ENCODE measurements around the gene CAP2. TPM values are rescaled to one million over a fixed set of nuclear protein-coding genes. Genes with fewer than 3 reads are reported as not detected.
"Not testable (repeated sequence)": the region's sequence is repeated elsewhere in the genome, so short reads cannot be mapped to it uniquely, and the experiment has no call there.

The CAP2 gene
- total RNA-seq, 1 donor from 2014 or later = 47.5 TPM

- no peak overlapping the region for H3K9ac ChIP-seq (ENCODE audit: low read depth in 1 of 3, low read length in 3 of 3)
- no peak overlapping the region for H3K27ac ChIP-seq (ENCODE audit: low read depth, low read length)
- no peaks in the 10 kb centered on the region for H3K27me3 ChIP-seq (ENCODE audit: control insufficient read depth in 3 of 3, insufficient read depth in 3 of 3, low read length in 3 of 3)
- H3K4me1 ChIP-seq (ENCODE audit: control insufficient read depth in 3 of 3, insufficient read depth in 3 of 3, low read length in 3 of 3) = no peaks in the 10 kb centered on the region
- no peak overlapping the region for H3K4me3 ChIP-seq (ENCODE audit: low read length in 3 of 3)
- H3K9me3 ChIP-seq (ENCODE audit: control insufficient read depth in 3 of 3, low read length in 3 of 3) = peaks cover 2 to 9% (median 3%) of the 10 kb centered on the region in 3 donors
- no peaks in the 10 kb centered on the region for H3K36me3 ChIP-seq (ENCODE audit: control insufficient read depth in 3 of 3, insufficient read depth in 3 of 3, low read length in 3 of 3)
Observed at GRCh38 chr6:17574866-17575560, 181.6 kb downstream of the CAP2 start.

GRCh38 chr6:17577059-17577458, 183.7 kb downstream of the CAP2 start:
- Histone ChIP-seq H3K36me3 (ENCODE audit: control insufficient read depth in 3 of 3, insufficient read depth in 3 of 3, low read length in 3 of 3) (no peaks in the 10 kb centered on the region), H3K27me3 (ENCODE audit: control insufficient read depth in 3 of 3, insufficient read depth in 3 of 3, low read length in 3 of 3) (no peaks in the 10 kb centered on the region), H3K9ac (ENCODE audit: low read depth in 1 of 3, low read length in 3 of 3) (no peak overlapping the region), H3K9me3 (ENCODE audit: control insufficient read depth in 3 of 3, low read length in 3 of 3) (peaks cover 2 to 9% (median 3%) of the 10 kb centered on the region in 3 donors), H3K27ac (ENCODE audit: low read depth, low read length) (no peak overlapping the region), H3K4me1 (ENCODE audit: control insufficient read depth in 3 of 3, insufficient read depth in 3 of 3, low read length in 3 of 3) (no peaks in the 10 kb centered on the region), H3K4me3 (ENCODE audit: low read length in 3 of 3) (no peak overlapping the region)

- Histone ChIP-seq H3K9me3 (ENCODE audit: control insufficient read depth in 3 of 3, low read length in 3 of 3) (peaks cover 2 to 9% (median 3%) of the 10 kb centered on the region in 3 donors), H3K36me3 (ENCODE audit: control insufficient read depth in 3 of 3, insufficient read depth in 3 of 3, low read length in 3 of 3) (no peaks in the 10 kb centered on the region), H3K27ac (ENCODE audit: low read depth, low read length) (peak overlapping the region; percentile 51), H3K4me1 (ENCODE audit: control insufficient read depth in 3 of 3, insufficient read depth in 3 of 3, low read length in 3 of 3) (peaks cover 8 to 11% (median 8%) of the 10 kb centered on the region in 3 donors), H3K4me3 (ENCODE audit: low read length in 3 of 3) (peak overlapping the region; percentile 62 to 71 (median 66)), H3K9ac (ENCODE audit: low read depth in 1 of 3, low read length in 3 of 3) (peak overlapping the region; percentile 57 to 85 (median 83)), H3K27me3 (ENCODE audit: control insufficient read depth in 3 of 3, insufficient read depth in 3 of 3, low read length in 3 of 3) (no peaks in the 10 kb centered on the region)
Observed at GRCh38 chr6:17580518-17581048, 187.2 kb downstream of the CAP2 start.

- H3K27ac ChIP-seq (ENCODE audit: low read depth, low read length) = peak overlapping the region; percentile 51
- H3K4me3 ChIP-seq (ENCODE audit: low read length in 3 of 3); H3K9ac ChIP-seq (ENCODE audit: low read depth in 1 of 3, low read length in 3 of 3): not testable (repeated sequence)
Observed at GRCh38 chr6:17581282-17581681, 187.9 kb downstream of the CAP2 start.

GRCh38 chr6:17583811-17584210, 190.4 kb downstream of the CAP2 start:
- no peaks in the 10 kb centered on the region for H3K9me3 ChIP-seq (ENCODE audit: control insufficient read depth in 3 of 3, low read length in 3 of 3)
- H3K4me1 ChIP-seq (ENCODE audit: control insufficient read depth in 3 of 3, insufficient read depth in 3 of 3, low read length in 3 of 3) = peaks cover 8 to 11% (median 8%) of the 10 kb centered on the region in 3 donors
- peak overlapping the region in 2 of 3 donors; percentile 0 to 35 for H3K4me3 ChIP-seq (ENCODE audit: low read length in 3 of 3)
- no peaks in the 10 kb centered on the region for H3K27me3 ChIP-seq (ENCODE audit: control insufficient read depth in 3 of 3, insufficient read depth in 3 of 3, low read length in 3 of 3)
- peak overlapping the region; percentile 66 to 86 (median 69) for H3K9ac ChIP-seq (ENCODE audit: low read depth in 1 of 3, low read length in 3 of 3)
- peak overlapping the region; percentile 67 for H3K27ac ChIP-seq (ENCODE audit: low read depth, low read length)
- H3K36me3 ChIP-seq (ENCODE audit: control insufficient read depth in 3 of 3, insufficient read depth in 3 of 3, low read length in 3 of 3) = no peaks in the 10 kb centered on the region

More at GRCh38 chr6:17581282-17581681, 187.9 kb downstream of the CAP2 start:
- H3K9me3 ChIP-seq (ENCODE audit: control insufficient read depth in 3 of 3, low read length in 3 of 3); H3K36me3 ChIP-seq (ENCODE audit: control insufficient read depth in 3 of 3, insufficient read depth in 3 of 3, low read length in 3 of 3); H3K27me3 ChIP-seq (ENCODE audit: control insufficient read depth in 3 of 3, insufficient read depth in 3 of 3, low read length in 3 of 3): not testable (repeated sequence)
- peaks cover 8 to 11% (median 8%) of the 10 kb centered on the region in 3 donors for H3K4me1 ChIP-seq (ENCODE audit: control insufficient read depth in 3 of 3, insufficient read depth in 3 of 3, low read length in 3 of 3)

GRCh38 chr6:17584241-17584803, 190.9 kb downstream of the CAP2 start:
- H3K27ac ChIP-seq (ENCODE audit: low read depth, low read length) = peak overlapping the region; percentile 67
- no peaks in the 10 kb centered on the region for H3K9me3 ChIP-seq (ENCODE audit: control insufficient read depth in 3 of 3, low read length in 3 of 3)
- peaks cover 8 to 11% (median 8%) of the 10 kb centered on the region in 3 donors for H3K4me1 ChIP-seq (ENCODE audit: control insufficient read depth in 3 of 3, insufficient read depth in 3 of 3, low read length in 3 of 3)
- H3K27me3 ChIP-seq (ENCODE audit: control insufficient read depth in 3 of 3, insufficient read depth in 3 of 3, low read length in 3 of 3) = no peaks in the 10 kb centered on the region
- no peaks in the 10 kb centered on the region for H3K36me3 ChIP-seq (ENCODE audit: control insufficient read depth in 3 of 3, insufficient read depth in 3 of 3, low read length in 3 of 3)
- H3K9ac ChIP-seq (ENCODE audit: low read depth in 1 of 3, low read length in 3 of 3) = peak overlapping the region; percentile 66 to 86 (median 69)
- H3K4me3 ChIP-seq (ENCODE audit: low read length in 3 of 3) = peak overlapping the region in 1 of 3 donors; percentile 54

- H3K4me1 ChIP-seq (ENCODE audit: control insufficient read depth in 3 of 3, insufficient read depth in 3 of 3, low read length in 3 of 3) = peaks cover 8 to 11% (median 8%) of the 10 kb centered on the region in 3 donors
- no peak overlapping the region for H3K4me3 ChIP-seq (ENCODE audit: low read length in 3 of 3)
- no peaks in the 10 kb centered on the region for H3K27me3 ChIP-seq (ENCODE audit: control insufficient read depth in 3 of 3, insufficient read depth in 3 of 3, low read length in 3 of 3)
- no peaks in the 10 kb centered on the region for H3K9me3 ChIP-seq (ENCODE audit: control insufficient read depth in 3 of 3, low read length in 3 of 3)
- no peak overlapping the region for H3K27ac ChIP-seq (ENCODE audit: low read depth, low read length)
- H3K36me3 ChIP-seq (ENCODE audit: control insufficient read depth in 3 of 3, insufficient read depth in 3 of 3, low read length in 3 of 3) = no peaks in the 10 kb centered on the region
- H3K9ac ChIP-seq (ENCODE audit: low read depth in 1 of 3, low read length in 3 of 3) = no peak overlapping the region
Observed at GRCh38 chr6:17585766-17586490, 192.5 kb downstream of the CAP2 start.

- not testable (repeated sequence) for H3K27me3 ChIP-seq (ENCODE audit: control insufficient read depth in 3 of 3, insufficient read depth in 3 of 3, low read length in 3 of 3); H3K4me3 ChIP-seq (ENCODE audit: low read length in 3 of 3); H3K27ac ChIP-seq (ENCODE audit: low read depth, low read length); H3K36me3 ChIP-seq (ENCODE audit: control insufficient read depth in 3 of 3, insufficient read depth in 3 of 3, low read length in 3 of 3); H3K9me3 ChIP-seq (ENCODE audit: control insufficient read depth in 3 of 3, low read length in 3 of 3); H3K9ac ChIP-seq (ENCODE audit: low read depth in 1 of 3, low read length in 3 of 3)
- H3K4me1 ChIP-seq (ENCODE audit: control insufficient read depth in 3 of 3, insufficient read depth in 3 of 3, low read length in 3 of 3) = peaks cover 8 to 11% (median 8%) of the 10 kb centered on the region in 3 donors
Observed at GRCh38 chr6:17586623-17587022, 193.2 kb downstream of the CAP2 start.

- Histone ChIP-seq H3K27ac (ENCODE audit: low read depth, low read length) (no peak overlapping the region), H3K4me1 (ENCODE audit: control insufficient read depth in 3 of 3, insufficient read depth in 3 of 3, low read length in 3 of 3) (peaks cover 8 to 11% (median 8%) of the 10 kb centered on the region in 3 donors), H3K27me3 (ENCODE audit: control insufficient read depth in 3 of 3, insufficient read depth in 3 of 3, low read length in 3 of 3) (no peaks in the 10 kb centered on the region), H3K4me3 (ENCODE audit: low read length in 3 of 3) (no peak overlapping the region), H3K9ac (ENCODE audit: low read depth in 1 of 3, low read length in 3 of 3) (no peak overlapping the region), H3K36me3 (ENCODE audit: control insufficient read depth in 3 of 3, insufficient read depth in 3 of 3, low read length in 3 of 3) (no peaks in the 10 kb centered on the region), H3K9me3 (ENCODE audit: control insufficient read depth in 3 of 3, low read length in 3 of 3) (no peaks in the 10 kb centered on the region)
Observed at GRCh38 chr6:17588011-17588410, 194.6 kb downstream of the CAP2 start.

All from skeletal muscle tissue (tissue), 4 donors.